Gastroesophageal sphincter (tissue), 3 donors: ENCODE results near the gene C8A.

ENCODE experiments used
- CTCF ChIP-seq, 4 experiments: fragments of 200-600 bp in 2 of 4; fragments of 450-650 bp in 2 of 4; sonication (generic) in 1 of 4; IDR thresholded peaks; one replicate each; pipeline ENCODE4 v1.5.1; 2017 to 2019; ENCODE audit warnings: antibody characterized with exemption in 4 of 4, mild to moderate bottlenecking in 2 of 4, moderate library complexity in 2 of 4
- POLR2A ChIP-seq, 2 donors: fragments of 450-650 bp; IDR thresholded peaks; one replicate each; pipeline ENCODE4 v1.6.1; 2017; ENCODE audit warnings: antibody characterized with exemption in 2 of 2, mild to moderate bottlenecking in 2 of 2, moderate library complexity in 1 of 2
- POLR2AphosphoS5 ChIP-seq: sonication (generic); formaldehyde crosslinking; IDR thresholded peaks from one replicate; pipeline ENCODE4 v1.6.1; 2017; ENCODE audit warnings: antibody characterized with exemption

GRCh38 chr1:56825436-56825835 lies 29.2 kb upstream of the C8A start:
- TF ChIP-seq POLR2AphosphoS5 (no peak), CTCF (IDR thresholded peaks at IDR 0.05) (no peak), POLR2A (IDR thresholded peaks at IDR 0.05) (no peak)
